GM12872 (cell line): ENCODE measurements around the gene HPCAL4.

ENCODE experiments used
- TF ChIP-seq, protein P1 (sequence below): IDR thresholded peaks from 3 replicates; pipeline ENCODE4 v1.5.1; 2011; ENCODE audit warnings: low read depth, mild to moderate bottlenecking, low read length, moderate library complexity; ENCODE audit not compliant: insufficient read depth

HPCAL4 gene

DNA sequence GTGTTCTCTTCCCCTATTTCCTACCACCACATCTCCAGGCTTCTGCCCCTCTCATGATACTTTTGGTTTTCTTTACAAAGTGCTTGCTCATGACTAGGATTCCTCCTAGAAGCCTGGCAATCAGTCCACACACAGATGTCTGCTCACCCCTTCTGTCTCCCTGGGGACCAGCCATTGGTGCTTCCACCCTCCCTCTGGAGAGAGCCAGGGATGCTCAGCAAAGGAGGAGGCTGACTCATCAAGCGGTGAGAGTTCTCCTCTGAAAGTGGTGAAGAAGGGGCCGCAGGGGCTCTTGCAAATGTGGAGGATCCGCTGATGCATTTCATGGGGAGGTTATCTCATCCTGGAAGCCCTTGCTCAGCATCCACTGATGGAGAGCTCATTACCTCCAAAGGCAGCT is 33.8 kb downstream of the HPCAL4 start:
- TF ChIP-seq, protein P1, sequence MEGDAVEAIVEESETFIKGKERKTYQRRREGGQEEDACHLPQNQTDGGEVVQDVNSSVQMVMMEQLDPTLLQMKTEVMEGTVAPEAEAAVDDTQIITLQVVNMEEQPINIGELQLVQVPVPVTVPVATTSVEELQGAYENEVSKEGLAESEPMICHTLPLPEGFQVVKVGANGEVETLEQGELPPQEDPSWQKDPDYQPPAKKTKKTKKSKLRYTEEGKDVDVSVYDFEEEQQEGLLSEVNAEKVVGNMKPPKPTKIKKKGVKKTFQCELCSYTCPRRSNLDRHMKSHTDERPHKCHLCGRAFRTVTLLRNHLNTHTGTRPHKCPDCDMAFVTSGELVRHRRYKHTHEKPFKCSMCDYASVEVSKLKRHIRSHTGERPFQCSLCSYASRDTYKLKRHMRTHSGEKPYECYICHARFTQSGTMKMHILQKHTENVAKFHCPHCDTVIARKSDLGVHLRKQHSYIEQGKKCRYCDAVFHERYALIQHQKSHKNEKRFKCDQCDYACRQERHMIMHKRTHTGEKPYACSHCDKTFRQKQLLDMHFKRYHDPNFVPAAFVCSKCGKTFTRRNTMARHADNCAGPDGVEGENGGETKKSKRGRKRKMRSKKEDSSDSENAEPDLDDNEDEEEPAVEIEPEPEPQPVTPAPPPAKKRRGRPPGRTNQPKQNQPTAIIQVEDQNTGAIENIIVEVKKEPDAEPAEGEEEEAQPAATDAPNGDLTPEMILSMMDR = no peak

DNA sequence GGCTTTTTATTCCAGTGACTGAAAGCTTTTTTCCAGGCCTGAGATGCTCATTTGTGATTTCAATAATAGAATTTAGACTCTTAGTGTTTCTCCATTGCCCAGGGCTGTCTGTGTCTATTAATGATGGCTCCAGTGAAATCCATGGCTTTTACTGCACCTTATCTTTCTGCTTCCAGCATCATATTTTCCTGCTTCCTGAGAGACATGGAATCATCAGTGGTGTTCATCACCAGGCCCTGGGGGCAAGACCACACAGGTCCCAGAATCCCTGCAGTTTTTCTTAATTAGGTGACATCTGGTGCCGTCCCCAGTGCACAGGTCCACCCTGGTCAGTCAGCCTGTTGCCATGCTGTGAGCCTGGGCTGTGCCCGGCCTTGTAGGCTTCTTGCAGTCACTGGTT is 34.8 kb downstream of the HPCAL4 start:
- TF ChIP-seq, protein P1 = no peak

DNA sequence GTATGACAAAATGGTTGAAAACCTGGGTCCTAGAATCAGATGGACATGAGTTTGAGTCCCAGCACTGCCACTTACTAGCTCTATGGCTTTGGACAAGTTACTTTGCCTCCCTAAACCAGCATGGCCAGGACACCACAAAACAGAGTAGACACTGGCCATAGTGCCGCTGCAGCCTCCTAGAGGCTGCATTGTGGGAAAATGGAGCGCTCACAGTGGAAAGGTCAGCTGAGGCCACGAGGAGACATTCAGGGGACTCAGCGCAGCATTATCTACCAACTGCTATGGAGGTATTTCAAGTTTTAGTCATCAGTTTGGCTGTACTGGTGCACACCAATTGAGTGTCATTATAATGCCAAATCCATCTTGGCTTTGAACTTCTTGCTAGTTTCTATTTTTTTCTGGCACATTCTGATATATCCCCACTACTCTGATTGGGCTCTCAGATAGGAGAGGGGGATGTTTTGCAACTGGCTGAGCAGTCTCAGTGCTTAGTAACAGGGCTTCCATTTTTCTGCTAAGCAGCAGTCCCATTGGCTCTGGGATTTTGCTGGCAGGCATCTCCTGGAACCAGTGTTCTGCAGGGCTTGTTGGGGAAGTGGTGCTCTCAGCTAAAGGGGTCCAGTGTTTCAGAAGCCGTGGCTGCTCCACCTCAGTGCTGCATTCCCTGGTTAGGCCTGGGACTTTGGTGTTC is 35.5 kb downstream of the HPCAL4 start:
- TF ChIP-seq, protein P1 = no peak

DNA sequence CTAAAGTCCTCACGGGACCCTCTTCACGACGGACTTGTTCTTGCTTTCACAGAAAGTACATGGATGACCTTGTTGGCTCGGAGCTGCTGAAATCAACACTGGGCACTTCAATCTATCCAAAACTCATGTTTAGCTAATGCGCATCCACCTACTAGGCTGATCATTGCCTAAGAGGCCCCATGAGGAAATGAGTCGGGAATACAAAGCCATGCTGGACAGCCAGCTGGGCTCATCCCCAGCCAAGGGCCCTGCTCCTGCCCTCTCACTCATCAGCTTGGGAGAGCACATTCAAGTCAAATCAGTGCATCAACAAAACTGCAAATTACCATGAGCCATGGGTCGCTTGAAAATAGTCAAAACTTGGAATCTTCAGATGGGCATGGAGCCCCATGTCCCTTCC is 36.9 kb downstream of the HPCAL4 start:
- TF ChIP-seq, protein P1 = no peak

DNA sequence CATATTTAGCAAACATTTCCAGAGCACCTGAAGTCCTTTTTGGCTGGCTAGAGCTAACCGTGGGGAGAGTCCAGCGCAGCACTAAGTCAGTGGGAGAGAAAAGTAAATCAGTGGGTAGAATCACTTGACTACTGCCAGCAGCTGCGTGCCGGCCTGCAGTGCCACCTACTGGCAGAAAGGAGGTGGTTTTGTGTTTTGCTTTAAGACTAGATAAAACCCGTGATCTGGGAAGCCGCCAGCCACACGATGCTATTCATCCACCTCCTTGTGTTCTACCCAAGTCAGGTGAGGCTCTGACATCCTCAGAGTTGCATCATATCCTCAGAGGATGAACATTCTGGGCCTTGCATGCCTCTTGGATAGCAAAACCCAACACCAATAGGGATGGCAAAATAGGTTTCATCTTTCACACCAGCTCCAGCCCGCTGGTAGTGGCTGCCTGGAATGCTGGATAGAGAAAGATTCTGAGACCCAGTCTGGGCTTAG is 37.6 kb downstream of the HPCAL4 start:
- TF ChIP-seq, protein P1 = peak; percentile 95

DNA sequence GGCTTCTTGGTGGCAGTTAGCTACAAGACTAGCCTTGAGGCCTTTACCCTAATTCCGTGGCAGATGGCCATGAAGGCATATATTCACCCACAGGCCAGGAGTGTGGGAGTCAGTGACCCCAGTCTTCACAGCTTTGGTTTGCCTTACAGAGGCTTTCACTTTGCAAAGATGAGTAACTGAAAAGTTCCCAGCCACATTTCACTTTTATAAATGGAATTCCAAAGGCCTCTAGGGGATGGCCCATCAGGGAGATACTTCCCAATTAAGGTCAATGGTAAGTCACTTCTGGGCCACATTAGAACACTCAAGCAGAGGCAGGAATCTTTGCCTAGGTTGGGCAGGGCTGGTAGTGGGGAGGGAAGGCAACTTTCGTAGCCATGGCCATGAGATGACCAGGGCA is 38.7 kb downstream of the HPCAL4 start:
- TF ChIP-seq, protein P1 = no peak

DNA sequence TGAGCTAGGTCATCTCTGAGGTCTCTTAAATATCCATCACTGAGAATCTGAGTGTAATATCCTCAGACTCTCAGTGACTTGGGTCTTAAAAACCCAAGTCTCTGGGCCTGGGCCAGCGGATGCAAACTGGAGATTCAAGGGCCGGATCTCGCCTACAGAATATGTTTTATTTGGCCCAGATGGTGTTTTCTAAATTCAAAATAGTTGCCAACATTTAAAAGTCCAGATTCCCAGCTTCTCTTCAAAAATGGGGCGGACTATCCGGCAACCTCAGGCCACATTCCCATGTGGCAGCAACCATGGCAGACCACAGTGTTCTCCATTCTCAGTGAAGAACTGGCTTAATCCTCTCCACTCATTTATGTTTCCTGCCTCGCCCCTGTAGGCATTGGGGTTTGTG is 39.1 kb downstream of the HPCAL4 start:
- TF ChIP-seq, protein P1 = no peak
